HG03103 (cell line): ENCODE measurements around the gene BICD1.
"Not testable (repeated sequence)": the region's sequence is repeated elsewhere in the genome, so short reads cannot be mapped to it uniquely, and the experiment has no call there.

Source experiments
- ATAC-seq: cut with Tn5 transposase; IDR thresholded peaks from one replicate; pipeline ENCODE4 v1.9.1; 2021; ENCODE audit warnings: low read depth; ENCODE audit not compliant: unreplicated experiment

Gene BICD1

DNA sequence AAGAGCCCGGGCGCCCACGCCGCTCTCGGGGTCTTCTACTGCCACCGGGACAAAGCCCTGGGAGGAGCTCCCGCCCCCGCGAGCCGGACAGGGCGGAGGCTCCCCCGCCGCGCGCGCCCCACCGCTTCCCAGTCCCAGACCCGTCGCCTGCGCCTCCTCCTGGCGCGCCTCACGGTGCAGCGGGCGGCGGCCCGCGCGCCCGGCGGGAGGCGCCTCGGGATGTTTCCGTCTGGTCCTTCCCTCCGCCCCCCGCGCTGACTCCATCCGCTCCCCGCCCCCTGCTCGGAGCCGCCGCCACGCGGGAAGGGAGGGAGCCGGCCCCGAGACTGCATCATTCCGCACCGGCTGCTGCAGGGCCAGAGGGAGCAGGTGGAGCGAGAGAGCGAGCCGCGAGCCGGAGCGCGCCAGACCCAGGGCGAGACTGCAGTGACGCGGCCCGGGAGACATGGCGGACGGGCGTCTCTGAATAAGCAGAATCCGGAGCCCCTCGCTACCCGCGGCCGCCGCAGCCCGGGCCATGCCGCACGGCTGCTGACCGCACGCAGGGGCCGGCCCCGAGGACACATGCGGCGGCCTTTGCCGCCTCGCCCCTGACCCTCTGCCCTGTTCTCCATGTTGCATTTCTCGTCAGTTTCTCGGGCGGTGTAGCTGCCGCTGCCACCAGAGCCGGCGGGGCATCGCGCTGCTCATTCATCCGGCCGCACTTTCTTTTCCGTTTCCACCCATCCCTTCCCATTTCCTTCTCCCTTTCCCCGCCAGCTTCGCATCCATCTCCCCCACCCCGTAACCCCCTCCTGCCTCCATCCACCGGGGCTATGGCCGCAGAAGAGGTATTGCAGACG is at the start of gene BICD1:
TSS of gene BICD1 (plus strand) at position 331 of the 842 bp plus-strand sequence. CDS start at position 816, 485 bp downstream.
- ATAC-seq, result peak; percentile 59

DNA sequence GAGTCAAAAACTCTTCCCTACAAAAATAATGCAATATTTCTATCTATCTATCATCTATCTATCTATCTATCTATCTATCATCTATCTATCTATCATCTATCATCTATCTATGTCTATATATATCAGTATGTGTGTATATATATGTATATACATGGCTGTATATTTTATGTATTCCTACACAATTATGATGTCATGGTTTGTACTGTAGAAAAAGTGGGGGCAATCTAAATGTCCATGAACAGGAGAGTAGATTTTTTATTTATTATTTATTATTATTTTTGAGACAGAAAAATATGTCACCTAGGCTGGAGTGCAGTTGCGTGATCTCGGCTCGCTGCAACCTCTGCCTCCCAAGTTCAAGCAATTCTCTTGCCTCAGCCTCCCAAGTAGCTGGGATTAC is 45.6 kb upstream of the BICD1 start:
- no peak for ATAC-seq

DNA sequence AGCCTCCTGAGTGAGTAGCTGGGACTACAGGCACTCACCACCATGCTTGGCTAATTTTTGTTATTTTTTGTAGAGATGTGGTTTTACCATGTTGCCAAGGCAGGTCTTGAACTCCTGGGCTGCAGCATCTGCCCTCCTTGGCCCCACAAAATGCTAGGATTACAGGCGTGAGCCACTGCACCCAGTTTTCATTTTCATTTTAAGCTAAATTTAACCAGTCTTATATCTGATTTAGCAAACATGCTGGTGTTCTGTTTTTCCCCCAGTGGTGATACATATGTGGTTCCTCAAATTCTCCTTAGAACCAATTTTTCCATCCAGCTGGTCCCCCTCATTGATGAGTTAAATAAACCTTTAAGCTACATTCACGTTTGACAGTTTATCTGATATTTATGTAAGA is 43.8 kb upstream of the BICD1 start:
- ATAC-seq, result no peak

DNA sequence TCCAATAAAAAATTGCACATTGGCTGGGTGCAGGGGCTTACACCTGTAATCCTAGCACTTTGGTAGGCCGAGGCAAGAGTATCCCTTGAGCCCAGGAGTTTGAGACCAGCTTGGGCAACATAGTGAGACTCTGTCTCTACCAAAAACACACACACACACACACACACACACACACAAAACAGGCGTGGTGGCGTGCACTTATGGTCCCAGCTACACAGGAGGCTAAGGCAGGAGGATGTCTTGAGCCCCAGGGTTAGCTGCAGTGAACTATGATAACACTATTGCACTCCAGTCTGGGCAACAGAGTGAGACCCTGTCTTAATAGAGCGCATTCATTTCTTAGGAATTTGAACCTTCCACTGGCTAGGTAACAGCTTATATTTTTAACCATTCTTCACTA is 42.9 kb upstream of the BICD1 start:
- no peak for ATAC-seq

DNA sequence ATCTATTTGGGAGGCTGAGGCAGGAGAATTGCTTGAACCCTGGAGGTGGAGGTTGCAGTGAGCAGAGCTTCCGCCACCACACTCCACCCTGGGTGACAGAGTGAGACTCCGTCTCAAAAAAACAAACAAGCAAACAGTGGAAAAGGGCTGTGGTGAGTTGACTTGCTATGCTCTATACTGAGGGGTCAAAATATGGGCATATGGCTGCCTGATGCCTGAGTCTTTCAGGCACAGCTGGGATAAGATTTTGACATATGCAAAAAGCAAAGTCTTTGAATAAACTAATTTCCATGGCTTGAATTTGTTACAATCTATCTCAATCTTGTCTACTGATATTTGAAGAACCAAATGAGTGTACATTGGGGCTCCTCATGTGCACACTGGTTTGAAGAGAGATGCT is 40.4 kb upstream of the BICD1 start:
- ATAC-seq, result no peak

DNA sequence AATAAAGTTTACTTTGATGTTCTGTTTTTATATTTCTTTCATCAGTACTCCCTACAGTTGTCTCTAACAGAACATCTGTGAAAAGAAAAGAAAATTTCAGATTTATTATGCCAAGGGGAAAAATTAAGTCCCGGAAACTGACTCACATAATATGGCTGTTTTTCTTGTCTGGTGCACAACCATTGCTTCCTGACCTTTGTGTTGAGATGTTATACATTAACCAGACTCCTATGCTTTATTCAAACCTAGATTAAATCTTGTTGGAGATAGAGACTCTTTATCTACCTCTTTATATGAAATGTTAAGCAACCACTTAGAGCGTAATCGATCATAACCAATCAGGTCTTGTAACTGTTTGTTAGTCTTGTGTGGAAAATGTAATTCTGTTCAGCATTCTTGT is 37.6 kb upstream of the BICD1 start:
- ATAC-seq, result no peak

DNA sequence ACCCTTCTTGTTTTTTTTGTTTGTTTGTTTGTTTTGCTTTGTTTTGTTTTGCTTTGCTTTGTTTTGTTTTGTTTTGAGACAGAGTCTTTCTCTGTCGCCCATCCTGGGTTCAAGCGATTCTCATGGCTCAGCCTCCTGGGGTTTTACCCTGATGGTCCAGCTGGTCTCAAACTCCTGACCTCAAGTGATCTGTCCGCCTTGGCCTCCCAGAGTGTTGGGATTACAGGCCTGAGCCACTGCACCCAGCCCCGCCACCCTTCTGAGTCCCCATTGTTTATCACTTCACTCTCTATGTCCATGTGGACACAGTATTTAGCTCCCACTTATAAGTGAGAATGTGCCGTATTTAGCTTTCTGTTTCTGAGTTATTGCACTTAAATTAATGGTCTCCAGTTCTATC is 36.9 kb upstream of the BICD1 start:
- ATAC-seq, result no peak

DNA sequence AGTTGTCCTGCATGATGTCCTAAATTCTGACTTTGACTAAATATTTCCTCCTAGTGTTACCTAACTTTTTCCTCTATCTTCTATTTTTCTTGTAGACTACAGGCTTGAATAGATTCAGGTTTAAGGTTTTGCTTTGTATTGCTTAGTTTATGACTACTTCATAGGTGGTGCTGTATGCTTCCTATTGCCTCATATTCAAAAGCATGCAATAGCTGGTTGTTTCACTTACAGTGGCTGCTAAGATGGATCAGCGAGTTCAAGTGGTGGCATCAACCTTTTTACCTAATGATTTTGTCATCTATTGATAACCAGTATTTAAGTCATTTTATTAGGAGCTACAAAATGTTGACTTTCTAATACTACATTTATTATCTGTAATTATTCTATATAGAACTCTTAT is 36.3 kb upstream of the BICD1 start:
- ATAC-seq, result no peak

DNA sequence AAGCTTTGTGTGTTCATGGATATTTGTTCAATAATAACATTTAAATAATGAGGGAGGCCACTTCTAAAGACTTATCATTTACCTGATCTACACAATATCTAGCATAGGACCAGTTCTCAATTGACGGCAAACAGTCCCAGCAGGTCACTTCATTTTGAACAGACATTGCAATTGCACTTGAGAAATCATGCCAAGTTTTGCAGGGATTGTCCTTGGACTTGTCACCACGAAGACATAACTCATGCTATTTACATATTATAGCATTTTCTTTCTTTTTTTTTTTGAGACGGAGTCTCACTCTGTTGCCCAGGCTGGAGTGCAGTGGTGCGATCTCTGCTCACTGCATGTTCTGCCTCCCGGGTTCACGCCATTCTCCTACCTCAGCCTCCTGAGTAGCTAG is 34.5 kb upstream of the BICD1 start:
- ATAC-seq, result no peak

DNA sequence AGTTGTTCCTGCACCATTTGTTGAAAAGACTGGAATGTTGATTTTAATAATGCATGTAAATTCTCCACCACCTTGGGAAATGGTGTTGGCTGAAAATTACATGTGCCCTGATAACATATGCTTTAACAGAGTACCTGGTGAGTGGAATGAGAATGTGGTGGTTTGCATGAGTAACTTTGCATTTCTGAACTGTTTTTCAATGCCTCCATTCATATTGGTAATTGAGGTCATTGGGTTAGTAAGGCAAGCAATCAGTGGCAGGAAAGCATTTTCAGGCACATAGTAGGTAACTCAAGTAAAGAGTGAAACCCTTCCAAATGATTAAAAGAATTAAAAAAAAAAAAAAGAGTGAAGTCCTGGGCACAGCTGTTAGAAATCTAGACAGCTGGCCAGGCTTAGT is 32.2 kb upstream of the BICD1 start:
- ATAC-seq, result no peak

DNA sequence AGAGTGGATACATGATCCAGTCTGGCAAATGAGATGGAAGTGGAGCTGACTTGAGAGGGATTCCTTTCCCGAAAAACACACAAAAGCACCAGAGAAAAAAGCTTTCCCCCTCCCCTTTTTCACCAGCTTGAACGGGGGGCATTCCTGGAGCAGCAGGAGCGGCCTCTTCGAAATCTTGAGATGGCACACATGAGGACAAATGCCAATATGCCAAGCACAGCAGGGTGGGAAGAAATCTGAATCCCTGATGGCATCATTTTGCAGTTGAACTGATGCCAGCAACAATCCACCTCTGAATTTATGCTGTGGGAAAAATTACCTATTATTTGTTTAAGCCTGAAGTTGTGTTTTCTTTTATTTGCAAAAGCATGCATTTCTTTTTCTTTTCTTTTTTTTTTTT is 29.7 kb upstream of the BICD1 start:
- no peak for ATAC-seq

DNA sequence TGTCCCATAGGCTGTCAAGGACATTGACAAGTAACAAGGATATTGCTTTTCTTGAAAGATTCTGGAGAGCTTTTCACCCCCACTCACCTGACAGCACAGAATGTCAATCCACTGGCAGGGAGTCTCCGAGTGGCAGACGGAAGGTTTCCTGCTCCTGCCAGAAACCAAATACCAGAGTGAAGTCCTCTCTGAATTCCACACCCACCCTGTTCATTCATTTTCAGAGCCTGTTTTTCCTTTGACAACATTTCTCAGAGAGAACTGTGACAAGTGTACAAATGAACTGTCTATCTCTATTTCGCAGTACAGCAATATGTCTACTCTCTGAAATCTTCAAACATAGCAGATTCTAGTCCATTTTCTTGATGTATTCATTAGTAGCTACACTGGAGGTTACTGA is 26.2 kb upstream of the BICD1 start:
- no peak for ATAC-seq

DNA sequence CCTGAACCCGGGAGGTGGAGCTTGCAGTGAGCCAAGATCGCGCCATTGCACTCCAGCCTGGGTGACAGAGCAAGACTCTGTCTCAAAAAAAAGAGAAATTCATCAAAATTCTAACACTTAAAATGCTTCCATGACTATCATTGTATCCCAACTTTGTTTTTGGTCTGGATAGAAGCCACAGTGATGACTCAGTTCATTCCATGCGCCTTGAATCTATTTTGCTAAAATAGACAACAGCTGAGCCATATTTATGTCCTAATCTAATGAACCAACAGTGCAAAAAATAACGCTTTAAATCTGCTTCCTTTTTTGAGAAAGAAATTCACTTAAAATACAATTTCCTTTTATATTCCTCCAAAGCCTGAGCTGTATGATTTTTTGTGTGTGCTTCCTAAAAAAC is 23.2 kb upstream of the BICD1 start:
- no peak for ATAC-seq

DNA sequence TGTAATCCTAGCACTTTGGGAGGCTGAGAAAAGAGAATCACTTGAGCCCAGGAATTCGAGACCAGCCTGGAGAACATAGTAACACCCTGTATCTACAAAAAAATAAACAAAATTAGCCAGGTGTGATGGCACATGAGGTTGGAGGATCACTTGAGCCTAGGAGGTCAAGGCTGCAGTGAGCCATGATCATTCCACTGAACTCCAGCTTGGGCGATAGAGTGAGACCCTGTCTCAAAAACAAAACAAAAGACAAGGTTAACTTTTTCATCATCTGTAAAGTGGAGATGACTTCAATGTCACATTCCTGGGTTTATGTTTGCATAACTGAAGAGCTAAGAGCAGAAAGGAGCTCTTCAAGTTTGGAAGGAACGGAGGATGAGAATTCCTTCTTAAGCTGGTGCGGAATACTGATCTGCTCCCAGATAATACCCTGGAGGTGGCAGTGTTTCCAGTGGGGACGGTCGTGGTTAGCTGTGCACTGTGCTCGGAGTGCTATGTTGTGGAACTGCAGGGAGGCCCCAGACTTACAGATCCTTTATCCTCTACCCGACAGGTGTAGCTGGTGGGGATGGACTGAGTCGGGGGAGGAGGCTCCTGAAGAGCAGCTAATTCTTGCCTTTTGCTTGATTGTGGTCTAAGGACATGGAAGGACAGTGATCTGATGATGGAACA is 22.5 kb upstream of the BICD1 start:
- ATAC-seq, result no peak

DNA sequence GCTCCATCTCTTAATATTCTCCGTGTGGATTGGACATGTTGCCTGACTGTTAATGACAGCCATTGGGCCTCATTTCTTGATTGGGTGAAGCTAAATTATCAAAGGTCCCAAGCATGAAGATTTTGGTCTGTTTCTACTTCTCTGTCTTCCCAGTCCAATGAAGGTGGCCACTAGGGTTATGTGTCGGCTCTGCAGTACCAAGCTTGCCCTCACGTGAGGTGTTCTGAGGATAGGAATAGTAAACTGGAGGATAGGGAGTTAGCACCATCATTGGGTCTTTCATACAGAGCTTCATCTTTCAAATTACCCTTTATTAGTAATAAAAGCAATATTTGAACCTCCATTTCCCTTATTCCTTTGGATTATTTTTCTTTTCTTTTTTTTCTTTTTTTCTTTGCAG is 21.9 kb upstream of the BICD1 start:
- no peak for ATAC-seq

DNA sequence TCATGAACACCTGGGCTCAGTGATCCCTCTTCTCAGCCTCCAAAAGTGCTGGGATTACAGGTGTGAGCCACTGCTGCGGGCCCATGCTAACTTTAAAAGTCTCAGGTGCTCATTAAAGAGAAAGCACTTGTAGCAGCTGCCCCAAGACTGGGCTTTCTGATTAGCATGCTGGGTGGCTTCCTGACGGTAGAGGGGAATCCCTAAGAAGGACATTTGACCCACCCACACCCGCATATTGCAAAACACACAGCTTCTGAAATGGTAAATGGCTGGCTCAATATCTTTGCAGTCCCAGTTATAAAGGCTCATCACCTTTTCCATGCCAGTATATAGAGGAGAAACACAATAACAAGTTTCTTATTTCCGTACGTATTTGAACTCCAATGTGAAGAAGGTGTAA is 19.3 kb upstream of the BICD1 start:
- no peak for ATAC-seq

DNA sequence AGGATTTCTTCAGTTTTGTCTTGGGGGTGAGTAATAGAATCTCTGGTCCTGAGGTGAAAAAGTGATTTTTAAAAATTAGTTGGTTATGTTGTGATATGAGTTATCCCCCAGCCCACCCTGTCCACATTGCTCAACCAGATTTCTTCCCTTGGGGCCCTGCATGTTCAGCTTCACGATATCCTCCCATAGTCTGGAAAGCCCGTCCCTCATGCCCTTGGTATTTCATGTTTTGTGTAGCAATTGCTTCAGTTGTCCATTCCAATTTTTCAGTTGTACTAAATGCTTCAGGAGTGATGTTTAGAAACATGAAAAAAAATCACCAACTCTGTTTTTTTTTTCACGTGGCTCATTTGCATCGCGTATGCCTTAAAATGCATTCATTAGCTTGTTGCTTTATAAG is 17.5 kb upstream of the BICD1 start:
- ATAC-seq, result no peak

DNA sequence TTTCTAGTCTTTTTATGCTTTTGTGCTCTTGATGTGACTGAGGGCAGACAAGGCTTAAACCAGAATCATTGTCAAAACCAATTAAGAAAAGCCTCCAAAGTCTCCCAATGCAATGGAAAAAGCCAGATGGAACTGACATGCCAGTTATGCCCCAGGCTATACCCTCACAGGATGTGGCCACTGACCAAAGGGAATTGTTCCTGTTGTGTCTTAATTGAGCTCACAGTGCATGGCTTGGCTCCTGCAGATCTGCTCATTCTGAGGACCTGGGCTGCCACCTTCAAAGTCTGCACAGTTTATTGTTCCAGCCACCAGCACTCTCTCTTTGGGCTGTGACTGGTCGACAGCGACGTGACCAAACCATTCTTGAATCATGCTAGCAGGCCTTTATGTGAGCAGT is 17.1 kb upstream of the BICD1 start:
- no peak for ATAC-seq

DNA sequence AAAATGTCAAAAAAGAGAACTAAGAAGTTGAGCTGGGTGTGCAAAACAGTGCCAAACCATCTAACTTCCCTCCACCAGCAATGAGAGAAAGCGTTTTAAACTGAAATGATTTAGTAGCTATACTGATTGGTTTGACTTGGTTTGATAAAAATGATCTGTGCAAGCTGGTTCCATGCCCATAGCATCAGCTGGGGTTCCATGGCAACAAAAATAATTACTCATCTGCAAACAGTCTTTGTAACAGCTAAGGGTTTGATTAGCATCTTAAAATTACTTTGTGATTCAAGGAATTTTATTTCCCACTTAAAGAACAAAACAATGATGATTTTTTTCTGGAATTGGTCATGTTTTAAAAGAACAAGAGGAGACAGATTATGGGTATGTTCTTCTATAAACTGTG is 15.0 kb upstream of the BICD1 start:
- ATAC-seq, result no peak

DNA sequence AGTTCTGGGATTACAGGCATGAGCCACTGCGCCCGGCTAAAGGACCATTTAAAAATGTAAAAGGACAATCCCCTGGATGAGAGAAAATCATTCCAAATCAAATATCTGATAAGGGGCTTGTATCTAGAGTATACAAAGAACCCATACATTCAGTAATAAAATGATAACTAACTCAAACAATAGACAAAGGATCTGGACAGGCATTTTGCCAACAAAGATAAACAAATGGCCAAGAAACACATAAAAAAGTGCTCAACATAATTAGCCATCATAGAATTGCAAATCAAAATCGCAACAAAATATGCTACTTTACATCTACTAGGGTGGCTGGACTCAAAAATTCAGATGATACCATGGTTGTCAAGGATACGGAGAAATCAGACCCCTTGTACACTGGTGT is 8.5 kb upstream of the BICD1 start:
- no peak for ATAC-seq

DNA sequence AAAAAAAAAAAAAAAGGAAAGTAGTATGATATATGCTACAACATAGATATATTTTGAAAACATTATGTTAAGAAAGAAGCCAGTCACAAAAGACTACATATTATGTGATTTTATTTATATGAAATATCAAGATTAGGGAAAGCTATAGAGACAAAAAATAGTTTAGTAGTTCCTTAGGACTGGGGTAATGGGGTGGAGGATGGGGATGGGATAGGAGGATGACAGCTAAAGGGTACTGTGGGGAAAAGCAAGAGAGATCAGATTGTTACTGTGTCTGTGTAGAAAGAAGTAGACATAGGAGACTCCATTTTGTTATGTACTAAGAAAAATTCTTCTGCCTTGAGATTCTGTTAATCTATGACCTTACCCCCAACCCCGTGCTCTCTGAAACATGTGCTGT is 7.4 kb upstream of the BICD1 start:
- ATAC-seq, result not testable (repeated sequence)

DNA sequence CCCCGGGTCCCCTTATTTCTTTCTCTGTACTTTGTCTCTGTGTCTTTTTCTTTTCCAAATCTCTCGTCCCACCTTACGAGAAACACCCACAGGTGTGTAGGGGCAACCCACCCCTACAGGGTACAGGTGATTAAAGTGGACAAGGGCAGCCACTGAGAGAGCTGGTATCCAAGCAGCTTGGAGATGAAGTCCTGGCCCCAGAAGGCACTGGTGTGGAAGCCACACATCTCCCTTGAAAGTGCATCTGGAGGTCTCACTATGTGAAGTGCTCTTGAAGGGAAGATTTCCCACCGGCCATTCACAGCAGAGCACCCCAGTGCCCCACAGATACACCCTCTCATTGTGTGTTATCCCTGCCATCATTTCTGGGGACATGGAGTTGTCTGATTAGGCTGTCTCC is 6.3 kb upstream of the BICD1 start:
- ATAC-seq, result no peak
